Pancreas (tissue), 10 donors: Measurements from ENCODE around the gene DLL4. TPM values are rescaled to one million over a fixed set of nuclear protein-coding genes. Genes with fewer than 3 reads are reported as not detected.

Experiments
- ATAC-seq, 4 donors: fragments of 200-7000 bp; cut with Tn5 transposase; one replicate each; pipeline versions ENCODE4 v1.8.0 to v1.9.1; 2020; ENCODE audit warnings: mild to moderate bottlenecking in 4 of 4, moderate library complexity in 4 of 4
- DNase-seq, 6 donors: peaks; one replicate each; pipeline ENCODE4 v3.0.0-alpha.2; 2020
- FAIRE-seq: peaks from 2 replicates; lab custom pipeline; 2012; peaks lifted over from hg19 to GRCh38; lab: Jason Lieb, UNC
- H3K27ac ChIP-seq, 4 donors: fragments of 200-600 bp; sonication (generic); 1 replicate in 3 of 4; 2 replicates in 1 of 4; pipeline versions ENCODE4 v1.5.0 to v1.8.0; 2020
- H3K27me3 ChIP-seq, 4 donors: fragments of 200-600 bp; one replicate each; pipeline ENCODE4 v1.8.0; 2021
- H3K36me3 ChIP-seq, 3 donors: fragments of 200-600 bp; sonication (generic) in 1 of 3; one replicate each; pipeline versions ENCODE4 v1.5.0 to v1.8.0; 2020 to 2021
- H3K4me1 ChIP-seq, 3 donors: fragments of 200-600 bp; one replicate each; pipeline ENCODE4 v1.8.0; 2021
- H3K4me3 ChIP-seq, 4 donors: fragments of 200-600 bp; sonication (generic) in 2 of 4; one replicate each; pipeline versions ENCODE4 v1.5.0 to v1.8.0; 2020 to 2021
- H3K9me3 ChIP-seq, 4 donors: fragments of 200-600 bp; one replicate each; pipeline ENCODE4 v1.8.0; 2021
- CTCF ChIP-seq, 4 donors: fragments of 200-600 bp; sonication (generic) in 3 of 4; IDR thresholded peaks; one replicate each; pipeline versions ENCODE4 v1.5.0 to v1.8.0; 2021; ENCODE audit warnings: antibody characterized with exemption in 4 of 4
- WGBS, 2 donors: extraction: QIAGEN DNeasy Blood & Tissue Kit; methylation state at CpG; one replicate each; pipeline ENCODE4 v1.1.7; 2013; 5-methylcytosine and 5-hydroxymethylcytosine counted together
- intact Hi-C, 3 donors: fragments of 100-400 bp; cut with DNase I; formaldehyde crosslinking; loops; one replicate each; pipeline versions ENCODE4 v1.11.1 to v1.14.2; 2022
- polyA plus RNA-seq, 2 donors: library from polyadenylated mRNA; stranded (reverse); fragments of 200-250 nt; gene quantifications; one replicate each; pipeline ENCODE4 v1.2.3, GENCODE V29; 2013
- total RNA-seq, 6 donors: library from RNA; stranded (reverse); fragmentation: NEBNext Ultra II Directional in 4 of 6; extraction: Animal tissue kit (Norgen Biotek cat#: 25700) in 4 of 6; gene quantifications; one replicate each; pipeline versions ENCODE4 v1.2.1 to v1.2.4, GENCODE V29; 2021 to 2023
- donor health status: healthy with polysubstance abuse.
- donor health status: DM: no; HTN: no; CAD: no; lungs with moderate emphysema.
- donor health status: DM: no; HTN: no; CAD: no.
- donor health status: control.
- donor health status: control.
- donor health status: Bipolar disorder and iron deficiency.
- donor health status: DM: yes; HTN: yes; CAD: no.
- donor health status: DM: no; HTN: no; CAD: no.
- donor health status: DM: no; HTN: no; CAD: no.
- donor health status: DM: yes; HTN: yes; CAD: no.

DLL4 gene
- total and polyA plus RNA-seq, 8 donors, result 1.3 to 4.8 (median 2.3) TPM

GRCh38 chr15:40941068-40941527 lies 12.0 kb downstream of the DLL4 start:
- TF ChIP-seq CTCF (IDR thresholded peaks at IDR 0.05), result no peak
- Histone ChIP-seq H3K27ac (peak overlapping the region; percentile 48 to 80 (median 74)), H3K4me1 (peaks cover 0 to 14% (median 0%) of the 10 kb centered on the region in 3 donors), H3K4me3 (peak overlapping the region; percentile 26 to 52 (median 38)), H3K9me3 (no peaks in the 10 kb centered on the region), H3K27me3 (no peaks in the 10 kb centered on the region), H3K36me3 (no peaks in the 10 kb centered on the region)
- intact Hi-C loops, result no loop called here
- FAIRE-seq (no peak), ATAC-seq (no peak), DNase-seq (no peak)
- WGBS, 2 donors, result 33 to 40% methylated on average over 7 of the region's 7 CpGs

GRCh38 chr15:40941528-40942336 lies 12.6 kb downstream of the DLL4 start:
- FAIRE-seq, result no peak
- Histone ChIP-seq H3K36me3 (no peaks in the 10 kb centered on the region), H3K9me3 (no peaks in the 10 kb centered on the region), H3K27me3 (no peaks in the 10 kb centered on the region), H3K27ac (peak overlapping the region; percentile 65 to 80 (median 74)), H3K4me3 (peak overlapping the region; percentile 26 to 52 (median 38)), H3K4me1 (peaks cover 0 to 14% (median 0%) of the 10 kb centered on the region in 3 donors)
- peak; percentile 31 to 57 (median 38) for TF ChIP-seq CTCF (IDR thresholded peaks at IDR 0.05)
- DNase-seq, result peak; percentile 73 to 91 (median 82)
- ATAC-seq, result peak; percentile 90 to 93 (median 91)
- WGBS, 2 donors, result 2% methylated on average over 50 to 92 of the region's 92 CpGs
- intact Hi-C loops, result no loop called here

- peaks cover 0 to 14% (median 0%) of the 10 kb centered on the region in 3 donors for H3K4me1 ChIP-seq
- DNase-seq (no peak), ATAC-seq (peak in 3 of 4 donors; percentile 2 to 18 (median 2)), FAIRE-seq (no peak)
- H3K27ac ChIP-seq, result peak overlapping the region; percentile 65 to 80 (median 74)
- no peak for TF ChIP-seq CTCF (IDR thresholded peaks at IDR 0.05)
- intact Hi-C loops, result no loop called here
- H3K36me3 ChIP-seq, result no peaks in the 10 kb centered on the region
- H3K27me3 ChIP-seq, result no peaks in the 10 kb centered on the region
- peak overlapping the region in 3 of 4 donors; percentile 15 to 52 (median 49) for H3K4me3 ChIP-seq
- no peaks in the 10 kb centered on the region for H3K9me3 ChIP-seq
- WGBS, 2 donors, result 44 to 45% methylated on average over 15 of the region's 15 CpGs
Measured at GRCh38 chr15:40942337-40942854, 13.3 kb downstream of the DLL4 start.

- intact Hi-C loops, result no loop called here
- peaks cover 0 to 14% (median 0%) of the 10 kb centered on the region in 3 donors for H3K4me1 ChIP-seq
- no peak for ATAC-seq
- no peak overlapping the region for H3K27ac ChIP-seq
- H3K9me3 ChIP-seq, result no peaks in the 10 kb centered on the region
- no peaks in the 10 kb centered on the region for H3K27me3 ChIP-seq
- 66 to 72% methylated on average over 12 of the region's 12 CpGs for WGBS, 2 donors
- H3K4me3 ChIP-seq, result no peak overlapping the region
- FAIRE-seq, result no peak
- no peak for DNase-seq
- H3K36me3 ChIP-seq, result no peaks in the 10 kb centered on the region
- TF ChIP-seq CTCF (IDR thresholded peaks at IDR 0.05), result no peak
Measured at GRCh38 chr15:40942878-40943277, 13.7 kb downstream of the DLL4 start.
